Lower leg skin (tissue), 3 donors: Measurements from ENCODE around the gene SIK2.

Experiments used
- CTCF ChIP-seq, 3 donors: fragments of 450-650 bp; IDR thresholded peaks; one replicate each; pipeline ENCODE4 v1.5.1; 2016; ENCODE audit warnings: antibody characterized with exemption in 3 of 3, mild to moderate bottlenecking in 3 of 3, moderate library complexity in 2 of 3
- POLR2A ChIP-seq, 2 donors: fragments of 450-650 bp; IDR thresholded peaks; one replicate each; pipeline ENCODE4 v1.6.1; 2016 to 2017; ENCODE audit warnings: antibody characterized with exemption in 2 of 2, mild to moderate bottlenecking in 1 of 2, moderate library complexity in 1 of 2

GRCh38 chr11:111676878-111677585 is 74.8 kb downstream of the SIK2 start:
- no peak for TF ChIP-seq CTCF (IDR thresholded peaks at IDR 0.05)
- TF ChIP-seq POLR2A (IDR thresholded peaks at IDR 0.05) = no peak
